H1 (cell line): ENCODE results near the gene HTR3C.

Experiments
- POLR2A ChIP-seq, 2 experiments: IDR thresholded peaks; 1 replicate in 1 of 2; 2 replicates in 1 of 2; pipeline ENCODE4 v1.6.1; 2011; ENCODE audit warnings: low read depth in 2 of 2, low read length in 2 of 2, mild to moderate bottlenecking in 2 of 2; ENCODE audit errors: control extremely low read depth in 1 of 2
- SRF ChIP-seq: IDR thresholded peaks from 2 replicates; pipeline ENCODE4 v1.6.1; 2011; ENCODE audit warnings: mild to moderate bottlenecking, low read depth, low read length, moderate library complexity

- TF ChIP-seq SRF, result no peak
- no peak for TF ChIP-seq POLR2A (IDR thresholded peaks at IDR 0.05; ENCODE audit: control extremely low read depth in 1 of 2, low read depth in 2 of 2, low read length in 2 of 2)
These were observed 10.2 kb upstream of the HTR3C start for GRCh38 chr3:184042617-184043016.
